GM18873 (cell line): Measurements from ENCODE around the gene CENPT.
A peak's percentile ranks its signal among the peaks of the same experiment; 100 is the strongest.
"Not testable (repeated sequence)": the region's sequence is repeated elsewhere in the genome, so short reads cannot be mapped to it uniquely, and the experiment has no call there.

ENCODE experiments used
- ATAC-seq: cut with Tn5 transposase; IDR thresholded peaks from one replicate; pipeline ENCODE4 v1.9.1; 2021; ENCODE audit warnings: mild to moderate bottlenecking, moderate library complexity, moderate number of reproducible peaks; ENCODE audit not compliant: unreplicated experiment, low FRiP score

CENPT gene

GRCh38 chr16:67878232-67878631 is 30.7 kb upstream of the CENPT start:
- ATAC-seq, result no peak

GRCh38 chr16:67877064-67877463 is 29.6 kb upstream of the CENPT start:
- no peak for ATAC-seq

- no peak for ATAC-seq
These were observed 26.9 kb upstream of the CENPT start for GRCh38 chr16:67874372-67874771.

DNA sequence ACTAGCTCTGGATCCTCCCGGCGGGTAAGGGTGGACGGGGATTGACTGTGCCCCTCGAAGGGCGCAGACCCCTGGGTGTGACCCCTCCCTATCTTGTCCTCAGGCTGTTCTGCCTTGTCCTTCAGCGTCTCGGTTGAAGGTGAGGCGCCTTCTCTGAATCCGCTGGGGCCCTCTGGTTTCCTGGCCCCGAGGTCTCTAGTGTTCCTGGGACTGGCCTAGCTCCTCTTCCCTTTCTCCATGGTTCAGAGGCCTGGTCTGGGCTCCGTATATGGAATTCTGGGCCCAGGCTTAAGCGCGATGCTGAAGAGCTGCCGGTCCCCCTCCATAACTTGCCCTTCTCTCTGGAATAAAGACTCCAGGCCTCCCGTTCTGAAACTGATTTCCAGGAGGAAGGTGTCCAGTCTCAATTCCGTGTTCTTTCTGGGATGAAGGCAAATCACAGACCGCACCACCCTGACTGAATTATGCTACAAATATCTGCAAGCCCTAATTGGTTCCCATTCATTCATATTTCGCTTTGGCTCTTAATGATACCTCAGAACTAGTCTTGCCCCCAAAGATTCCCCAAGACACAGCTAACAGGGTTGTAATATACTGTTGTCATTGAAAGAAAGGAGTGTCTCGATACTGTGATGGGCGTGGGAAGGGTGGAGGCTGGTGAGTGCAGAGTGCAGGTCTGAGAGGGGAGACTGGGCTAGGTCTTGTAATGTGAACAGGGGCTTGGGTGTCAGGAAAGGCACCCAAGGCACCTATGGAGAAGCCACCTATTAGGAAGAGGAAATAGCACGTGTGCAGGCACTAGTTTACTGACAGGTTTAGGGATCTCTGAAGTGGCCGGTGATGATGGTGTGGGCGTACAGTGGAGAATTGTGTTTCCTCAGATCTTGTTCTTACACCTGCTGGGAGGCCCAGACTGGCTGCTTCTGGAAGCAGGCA is 26.2 kb upstream of the CENPT start:
- ATAC-seq, result no peak

- ATAC-seq, result peak; percentile 69
These were observed 25.3 kb upstream of the CENPT start, which contains the start of gene EDC4 for GRCh38 chr16:67872631-67873434. Gene EDC4, plus strand, starts transcription at chr16:67873052. Its CDS starts 210 bp downstream, at chr16:67873262.

DNA sequence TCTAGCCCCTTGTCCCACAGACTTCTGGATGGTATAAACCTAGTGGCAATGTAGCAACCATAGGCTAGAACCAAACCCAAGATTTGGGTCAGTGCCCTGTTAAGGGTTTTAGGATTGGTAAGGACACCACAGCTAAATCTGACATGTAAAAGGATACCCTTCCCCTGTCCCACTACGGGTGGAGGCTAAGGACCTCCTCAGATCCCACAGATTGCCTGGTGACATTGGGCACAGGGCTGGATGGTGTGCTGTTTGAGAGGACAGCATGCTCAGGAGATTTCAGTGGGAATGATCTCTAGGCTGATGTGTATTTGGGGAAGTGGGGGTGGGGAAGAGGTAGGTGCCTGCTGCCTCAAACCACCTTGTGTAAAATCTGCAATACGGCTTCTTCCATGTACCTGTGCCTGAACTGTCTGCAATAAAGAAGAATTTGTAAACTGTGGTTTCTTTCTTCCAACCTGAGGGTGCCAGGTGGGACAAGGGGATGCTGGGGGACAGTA is 24.7 kb upstream of the CENPT start:
- ATAC-seq, result no peak

DNA sequence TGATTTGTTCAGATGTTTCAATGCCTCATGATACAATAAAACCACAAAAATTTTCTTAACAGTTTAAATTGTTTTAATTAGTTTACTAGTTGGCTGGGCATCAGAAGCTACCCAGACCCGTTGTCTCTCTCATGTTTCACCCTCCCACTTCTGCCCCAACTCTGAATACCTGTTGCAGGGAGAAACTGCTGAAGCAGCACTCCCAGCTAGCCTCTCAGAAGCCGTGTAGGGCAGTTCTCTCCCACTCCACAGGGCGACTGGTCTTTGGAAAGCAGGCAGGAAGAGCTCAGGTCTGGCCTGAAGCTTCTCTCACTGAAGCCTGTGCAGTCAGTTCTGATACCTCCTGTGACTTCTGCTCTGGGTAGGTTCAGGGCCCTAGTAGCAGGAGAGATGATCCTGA is 23.8 kb upstream of the CENPT start:
- no peak for ATAC-seq

DNA sequence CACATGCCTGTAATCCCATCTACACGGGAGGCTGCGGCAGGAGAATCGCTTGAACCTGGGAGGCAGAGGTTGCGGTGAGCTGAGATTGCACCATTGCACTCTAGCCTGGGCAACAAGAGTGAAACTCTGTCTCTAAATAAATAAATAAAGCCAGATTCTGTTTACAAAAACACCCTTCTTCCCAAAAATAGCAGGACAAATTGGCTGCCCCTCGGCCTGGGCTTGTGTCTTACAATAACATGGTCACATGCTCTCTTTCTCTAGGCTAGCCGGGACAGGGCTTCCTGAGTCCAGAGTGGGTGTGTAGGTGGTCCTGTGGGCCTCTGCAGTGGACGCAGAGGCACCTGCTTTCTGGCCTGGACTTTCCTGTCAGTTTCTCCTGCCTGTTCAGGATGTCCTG is 22.2 kb upstream of the CENPT start:
- no peak for ATAC-seq

DNA sequence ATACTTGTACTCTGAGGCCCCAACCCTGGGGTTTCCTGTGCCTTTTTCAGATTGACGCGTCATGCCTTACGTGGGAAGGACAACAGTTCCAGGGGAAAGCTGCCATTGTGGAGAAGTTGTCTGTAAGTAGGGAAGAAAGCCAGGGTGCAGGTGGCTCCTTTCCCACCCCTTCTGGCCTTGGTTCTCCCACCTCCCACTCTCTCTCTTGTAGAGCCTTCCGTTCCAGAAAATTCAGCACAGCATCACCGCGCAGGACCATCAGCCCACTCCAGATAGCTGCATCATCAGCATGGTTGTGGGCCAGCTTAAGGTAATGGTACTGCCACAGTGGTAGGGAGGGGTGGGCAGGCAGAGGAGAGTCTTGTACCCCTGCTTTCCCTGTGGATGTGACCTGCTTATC is 20.8 kb upstream of the CENPT start:
- ATAC-seq, result no peak

- ATAC-seq, result no peak
These were observed 17.8 kb upstream of the CENPT start for GRCh38 chr16:67865318-67865717.

DNA sequence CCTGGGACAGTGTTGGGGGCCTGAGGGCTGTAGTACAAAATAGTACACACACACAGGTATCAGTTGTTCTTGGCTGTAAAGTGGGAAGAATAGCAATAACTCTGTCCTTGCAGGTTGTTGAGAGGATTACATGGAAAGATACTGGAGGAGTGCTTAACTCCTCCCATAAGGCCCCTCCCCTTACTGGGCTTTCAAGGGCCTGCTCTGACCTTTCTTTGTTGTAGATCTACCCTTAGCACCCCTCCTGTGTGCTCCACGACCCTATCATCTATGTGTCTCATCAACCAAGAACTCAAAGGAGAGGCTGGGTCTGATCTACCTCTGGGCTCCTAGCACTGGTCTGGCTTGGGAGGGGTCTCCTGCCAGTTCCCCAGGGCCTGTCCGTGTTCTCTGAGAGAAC is 17.1 kb upstream of the CENPT start:
- ATAC-seq, result no peak

GRCh38 chr16:67864044-67864443 is 16.6 kb upstream of the CENPT start:
- ATAC-seq, result not testable (repeated sequence)

DNA sequence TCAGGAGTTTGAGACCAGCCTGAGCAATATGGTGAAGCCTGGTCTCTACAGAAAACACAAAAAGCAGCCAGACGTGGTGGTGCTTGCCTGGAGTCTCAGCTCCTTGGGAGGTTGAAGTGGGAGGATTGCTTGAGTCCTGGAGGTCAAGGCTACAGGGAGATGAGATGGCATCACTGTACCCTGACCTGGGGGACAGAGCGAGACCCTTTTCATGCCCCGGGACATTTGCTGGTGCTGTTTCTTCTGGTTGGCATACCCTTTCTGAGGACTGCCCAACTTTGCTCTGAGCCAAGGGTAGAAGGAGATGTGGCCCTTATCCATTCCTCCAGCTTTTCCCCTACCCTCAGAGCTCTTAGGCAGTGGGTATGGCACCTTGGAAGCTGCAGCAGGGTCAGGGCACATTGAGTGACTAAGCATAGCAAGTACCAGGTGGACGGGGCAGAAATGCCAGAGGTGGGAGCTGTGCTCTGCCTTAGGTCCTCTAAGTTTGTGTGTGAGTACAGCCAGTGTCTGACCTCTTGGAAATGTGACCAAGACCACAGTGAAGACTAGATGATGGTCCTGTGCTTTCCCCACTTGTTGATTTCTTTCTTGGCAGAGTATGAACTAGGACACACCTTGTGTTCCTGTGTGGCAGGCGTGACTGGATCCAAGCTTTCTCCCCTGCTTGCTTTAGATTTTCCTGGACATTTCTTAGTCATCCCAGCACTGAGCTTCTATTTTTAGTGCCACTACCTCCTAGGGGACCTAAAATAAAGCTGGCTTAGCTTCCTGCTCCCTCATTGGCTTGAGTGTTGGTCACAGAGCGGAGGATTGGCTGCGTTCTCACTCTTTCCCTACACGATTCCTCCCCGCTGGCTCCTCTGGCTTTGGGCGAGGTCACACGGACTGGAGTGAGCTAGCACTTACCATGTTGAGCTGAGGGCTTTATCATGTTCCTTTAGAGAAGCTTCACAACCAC is 15.4 kb upstream of the CENPT start:
- no peak for ATAC-seq

DNA sequence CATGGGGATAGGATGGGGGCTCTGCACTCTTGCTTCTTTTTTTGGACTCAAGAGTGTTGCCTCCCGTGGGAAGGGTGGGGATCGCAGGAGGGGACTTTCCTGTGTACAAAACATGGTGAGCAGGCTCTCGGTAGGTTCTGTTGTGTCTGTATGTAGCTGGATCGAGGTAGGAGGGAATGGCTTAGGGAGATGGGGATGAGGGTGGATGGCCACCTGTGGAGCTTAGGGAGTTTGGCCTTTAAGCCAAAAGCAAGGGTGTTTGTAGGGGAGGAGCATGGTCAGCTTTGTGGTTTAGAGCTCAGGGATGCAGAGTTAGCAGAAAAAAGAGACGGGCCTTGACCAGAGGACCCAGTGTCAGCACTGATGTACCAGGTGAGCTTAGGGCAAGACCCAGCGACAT is 14.4 kb upstream of the CENPT start:
- ATAC-seq, result no peak

GRCh38 chr16:67860589-67861398 is 13.3 kb upstream of the CENPT start:
- no peak for ATAC-seq

- ATAC-seq, result no peak
These were observed 11.0 kb upstream of the CENPT start for GRCh38 chr16:67858500-67858899.

DNA sequence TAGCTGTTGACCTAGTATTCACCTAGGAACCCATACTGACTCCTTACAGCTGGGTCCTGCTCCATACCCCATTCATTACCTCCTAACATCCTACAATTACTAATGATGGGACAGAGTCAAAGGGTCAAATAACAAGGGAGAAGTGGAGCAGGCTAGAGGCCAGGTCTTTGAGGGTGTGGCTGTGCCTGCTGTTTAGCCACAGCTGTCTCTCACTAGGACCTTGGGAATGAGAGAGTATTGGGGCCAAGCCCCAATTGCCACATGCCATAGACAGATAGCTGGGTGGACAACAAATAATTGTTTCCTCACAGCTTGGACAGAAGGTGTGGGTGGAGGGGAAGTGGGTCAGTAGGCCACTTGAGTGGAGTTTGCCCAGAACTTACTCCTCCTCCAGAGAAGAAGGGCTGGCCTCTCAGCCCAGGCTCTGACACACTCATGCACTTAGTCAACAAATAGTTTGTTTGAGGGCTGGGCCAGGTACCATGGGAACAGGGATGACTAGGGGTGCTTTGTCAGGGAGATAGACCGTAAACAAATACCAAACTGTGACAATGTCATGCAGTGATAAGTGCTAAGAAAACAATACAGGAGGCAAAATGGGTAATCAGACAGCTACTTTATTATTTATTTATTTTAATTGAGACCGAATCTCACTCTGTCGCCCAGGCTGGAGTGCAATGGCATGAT is 10.2 kb upstream of the CENPT start:
- ATAC-seq, result no peak

GRCh38 chr16:67856927-67857546 is 9.5 kb upstream of the CENPT start:
- ATAC-seq, result no peak
